ENCODE data around the gene BPGM. TPM values are rescaled to one million over a fixed set of nuclear protein-coding genes. Genes with fewer than 3 reads are reported as not detected.

The BPGM gene
- total RNA-seq, 4 donors from 2014 or later = 11.9 to 23.9 (median 15.7) TPM

GRCh38 chr7:134667899-134668298 is 21.2 kb downstream of the BPGM start:
- H3K9me3 ChIP-seq = no peaks in the 10 kb centered on the region
- no peaks in the 10 kb centered on the region for H3K27me3 ChIP-seq
- TF ChIP-seq POLR2A (IDR thresholded peaks at IDR 0.05) = no peak
- no peak for TF ChIP-seq CTCF (IDR thresholded peaks at IDR 0.05)
- no peak overlapping the region for H3K27ac ChIP-seq
- DNase-seq = no peak
- intact Hi-C loops (cut with DNase I) = no loop called here
- no peaks in the 10 kb centered on the region for H3K4me1 ChIP-seq
- no peaks in the 10 kb centered on the region for H3K36me3 ChIP-seq
- 96 to 97% methylated on average over 1 of the region's 1 CpG for WGBS, 2 donors
- H3K4me3 ChIP-seq (replicated peaks in 1 of 3) = no peak overlapping the region

- Histone ChIP-seq H3K4me3 (replicated peaks in 1 of 3) (no peak overlapping the region), H3K36me3 (no peaks in the 10 kb centered on the region), H3K27ac (no peak overlapping the region), H3K27me3 (no peaks in the 10 kb centered on the region), H3K9me3 (no peaks in the 10 kb centered on the region), H3K4me1 (no peaks in the 10 kb centered on the region)
- WGBS, 2 donors = 84 to 85% methylated on average over 4 of the region's 4 CpGs
- intact Hi-C loops (cut with DNase I) = no loop called here
- no peak for DNase-seq
- TF ChIP-seq POLR2A (IDR thresholded peaks at IDR 0.05) = no peak
- TF ChIP-seq CTCF (IDR thresholded peaks at IDR 0.05) = no peak
These were observed 22.7 kb downstream of the BPGM start for GRCh38 chr7:134669388-134669787.

GRCh38 chr7:134669845-134670373 is 23.3 kb downstream of the BPGM start:
- H3K9me3 ChIP-seq = no peaks in the 10 kb centered on the region
- H3K36me3 ChIP-seq = no peaks in the 10 kb centered on the region
- H3K4me1 ChIP-seq = no peaks in the 10 kb centered on the region
- peak; percentile 41 to 57 for DNase-seq
- WGBS, 2 donors = 28 to 37% methylated on average over 8 of the region's 8 CpGs
- no peak overlapping the region for H3K4me3 ChIP-seq (replicated peaks in 1 of 3)
- intact Hi-C loops (cut with DNase I) = no loop called here
- H3K27ac ChIP-seq = no peak overlapping the region
- TF ChIP-seq POLR2A (IDR thresholded peaks at IDR 0.05) = no peak
- TF ChIP-seq CTCF (IDR thresholded peaks at IDR 0.05) = no peak
- no peaks in the 10 kb centered on the region for H3K27me3 ChIP-seq

GRCh38 chr7:134671609-134672008 is 25.0 kb downstream of the BPGM start:
- Histone ChIP-seq H3K36me3 (no peaks in the 10 kb centered on the region), H3K27me3 (no peaks in the 10 kb centered on the region), H3K27ac (no peak overlapping the region), H3K4me1 (no peaks in the 10 kb centered on the region), H3K9me3 (no peaks in the 10 kb centered on the region), H3K4me3 (replicated peaks in 1 of 3) (no peak overlapping the region)
- intact Hi-C loops (cut with DNase I) = no loop called here
- DNase-seq = no peak
- 95 to 100% methylated on average over 1 of the region's 1 CpG for whole genome bisulfite sequencing, 2 donors
- TF ChIP-seq POLR2A (IDR thresholded peaks at IDR 0.05) (no peak), CTCF (IDR thresholded peaks at IDR 0.05) (no peak)

- Histone ChIP-seq H3K27ac (no peak overlapping the region), H3K4me3 (replicated peaks in 1 of 3) (no peak overlapping the region), H3K27me3 (no peaks in the 10 kb centered on the region), H3K9me3 (no peaks in the 10 kb centered on the region), H3K36me3 (peaks cover 0 to 5% of the 10 kb centered on the region in 2 donors), H3K4me1 (no peaks in the 10 kb centered on the region)
- intact Hi-C loops (cut with DNase I) = no loop called here
- no peak for TF ChIP-seq CTCF (IDR thresholded peaks at IDR 0.05)
- TF ChIP-seq POLR2A (IDR thresholded peaks at IDR 0.05) = no peak
- no peak for DNase-seq
These were observed 27.8 kb downstream of the BPGM start for GRCh38 chr7:134674424-134674823.

Measured in thyroid gland (tissue), 4 donors.